Astrocyte (in vitro differentiated cells and primary cell): ENCODE results near the gene METTL27.

Experiments
- CTCF ChIP-seq: IDR thresholded peaks from 2 replicates; pipeline ENCODE4 v1.5.1; 2011; ENCODE audit warnings: low read depth, mild to moderate bottlenecking, inconsistent platforms, low read length, moderate library complexity; ENCODE audit not compliant: insufficient read depth
- EZH2 ChIP-seq: IDR thresholded peaks from 2 replicates; pipeline ENCODE4 v1.6.1; 2012; ENCODE audit warnings: mild to moderate bottlenecking, low read length, inconsistent platforms; ENCODE audit not compliant: insufficient read depth

- TF ChIP-seq CTCF (no peak), EZH2 (no peak)
Measured at GRCh38 chr7:73847941-73848723, 5.8 kb upstream of the METTL27 start.
